Mammary epithelial cell (primary cell): ENCODE results near the gene XRCC6.

Experiments
- CTCF ChIP-seq, 2 donors: IDR thresholded peaks in 1 of 2; conservative IDR thresholded peaks in 1 of 2; 2 replicates each; pipeline ENCODE4 v1.5.1; 2011 to 2012; ENCODE audit warnings: inconsistent platforms in 2 of 2, low read length in 2 of 2, mild to moderate bottlenecking in 2 of 2, control low read depth in 1 of 2, low read depth in 1 of 2; ENCODE audit not compliant: insufficient read depth in 1 of 2; ENCODE audit errors: extremely low read depth in 1 of 2
- EZH2 ChIP-seq: IDR thresholded peaks from 2 replicates; pipeline ENCODE4 v1.6.1; 2012; ENCODE audit warnings: low read length, inconsistent platforms, borderline replicate concordance

GRCh38 chr22:41683616-41684015 is 62.5 kb downstream of the XRCC6 start:
- no peak for TF ChIP-seq EZH2
- no peak for TF ChIP-seq CTCF (conservative IDR thresholded peaks at IDR 0.05 in 1 of 2, IDR thresholded peaks at IDR 0.05 in 1 of 2; ENCODE audit: extremely low read depth in 1 of 2, insufficient read depth in 1 of 2, low read depth in 1 of 2, low read length in 2 of 2)
